Cerebellar nuclear complex (tissue), 1 donor: ENCODE data around the gene RAB19.

Source experiments
- DNase-seq, 2 experiments: peaks; one replicate each; lab custom pipeline; 2025; lab: John Stamatoyannopoulos, UW

Gene RAB19, protein sequence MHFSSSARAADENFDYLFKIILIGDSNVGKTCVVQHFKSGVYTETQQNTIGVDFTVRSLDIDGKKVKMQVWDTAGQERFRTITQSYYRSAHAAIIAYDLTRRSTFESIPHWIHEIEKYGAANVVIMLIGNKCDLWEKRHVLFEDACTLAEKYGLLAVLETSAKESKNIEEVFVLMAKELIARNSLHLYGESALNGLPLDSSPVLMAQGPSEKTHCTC

DNA sequence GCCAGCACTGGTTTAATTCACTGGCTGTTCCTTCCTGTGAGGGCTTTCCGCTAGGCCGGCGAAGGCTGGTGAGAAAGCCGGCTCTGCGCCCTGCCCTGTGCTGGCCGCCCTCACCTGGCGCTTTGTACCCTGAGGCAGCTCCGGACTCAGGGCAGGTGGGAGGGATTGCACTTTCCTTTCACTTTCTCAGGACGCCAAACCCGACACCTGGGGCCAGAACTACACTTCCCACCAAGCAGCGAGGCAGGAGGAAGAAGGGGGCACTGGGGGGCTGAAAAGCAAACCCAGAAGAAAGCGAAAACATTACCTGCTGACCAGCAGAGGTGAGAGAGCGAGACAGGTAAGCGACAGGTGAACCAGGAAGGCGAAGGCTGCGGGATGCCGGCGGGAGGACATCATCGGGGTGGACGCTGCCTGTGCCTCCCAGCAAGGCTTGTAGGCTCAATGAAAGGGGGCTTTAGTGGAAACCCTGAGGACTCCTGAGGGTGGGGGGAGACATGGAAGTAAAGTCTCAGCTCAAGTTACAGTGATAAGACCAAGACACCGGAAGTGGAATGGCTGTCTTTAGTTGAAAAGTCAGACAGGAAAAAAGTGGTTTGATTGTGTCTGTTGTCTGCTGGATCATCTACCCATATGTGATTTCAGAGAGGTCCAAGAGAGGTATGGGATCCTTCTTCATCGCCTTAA lies at the start of gene RAB19:
Gene RAB19 (plus strand): TSS at position 181 of the 687 bp plus-strand sequence. CDS start 3,589 bp downstream, outside the sequence.
- no peak for DNase-seq

DNA sequence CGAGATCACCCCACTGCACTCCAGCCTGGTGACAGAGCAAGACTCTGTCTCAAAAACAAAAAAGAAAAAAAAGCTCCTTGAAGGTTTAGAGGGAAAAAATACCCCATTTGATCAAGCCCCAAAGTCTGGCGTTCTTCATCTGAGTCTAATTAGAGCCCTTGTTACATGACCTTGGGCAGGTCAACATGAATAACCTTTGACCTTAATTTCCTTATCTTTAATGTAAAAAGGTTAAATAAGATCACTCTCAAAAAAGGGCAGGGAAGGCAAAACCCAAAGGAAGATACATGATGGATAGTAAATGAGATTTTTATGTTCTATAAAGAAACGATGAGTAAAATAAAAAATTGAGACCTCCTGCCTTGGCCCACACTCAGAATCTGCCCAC lies 45.8 kb upstream of the RAB19 start:
- DNase-seq: no peak

DNA sequence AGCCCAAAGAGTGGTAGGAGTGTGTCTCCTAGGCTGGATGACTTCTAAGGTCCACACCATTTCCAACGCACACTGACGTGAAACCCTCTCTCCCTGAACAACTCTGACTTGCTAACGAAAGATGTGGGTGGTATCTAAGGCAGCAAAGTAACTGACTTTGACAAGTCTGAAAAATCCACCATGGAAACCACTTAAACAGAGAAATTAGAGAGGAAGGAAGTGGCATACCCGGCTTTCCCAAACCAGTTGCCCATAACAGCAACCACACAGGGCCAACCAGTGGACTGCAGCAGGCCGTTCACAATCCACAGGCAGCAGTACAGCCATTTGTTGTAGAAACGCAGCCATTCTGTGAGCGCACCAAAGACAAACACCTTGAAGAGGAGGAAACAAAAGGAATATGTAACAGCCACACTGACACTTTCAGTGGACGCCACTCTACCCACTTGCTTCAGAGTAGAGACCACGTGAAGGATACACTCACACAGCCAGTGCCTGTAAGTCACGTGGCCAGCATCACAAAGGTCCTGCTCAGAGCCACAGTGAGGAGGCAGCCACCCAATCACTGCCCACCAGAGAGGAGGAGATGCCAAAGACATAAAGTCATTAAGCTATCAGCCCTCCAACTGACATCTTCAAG lies 45.3 kb upstream of the RAB19 start:
- no peak for DNase-seq

GRCh38 chr7:140360697-140361229 lies 43.1 kb upstream of the RAB19 start:
- no peak for DNase-seq

- DNase-seq: no peak
Observed at GRCh38 chr7:140364819-140365218, 39.0 kb upstream of the RAB19 start.

DNA sequence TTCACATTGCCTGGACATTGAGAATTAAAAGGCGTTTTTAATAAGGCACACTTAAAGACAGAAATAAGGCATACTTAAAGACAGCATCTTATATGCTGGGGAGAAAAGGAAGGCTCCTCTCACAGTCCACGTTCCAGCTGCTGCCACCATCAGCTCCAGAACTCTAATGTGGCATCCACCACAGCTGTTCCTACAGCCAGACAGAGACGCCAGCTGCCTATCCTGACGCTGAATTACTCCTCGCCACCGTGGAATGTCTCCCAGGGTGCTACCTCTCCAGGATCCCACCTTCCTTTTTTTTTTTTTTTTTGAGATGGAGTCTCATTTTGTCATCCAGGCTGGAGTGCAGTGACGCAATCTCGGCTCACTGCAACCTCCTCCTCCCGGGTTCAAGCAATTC lies 36.3 kb upstream of the RAB19 start:
- DNase-seq: no peak

- no peak for DNase-seq
Observed at GRCh38 chr7:140369294-140369693, 34.6 kb upstream of the RAB19 start.

- DNase-seq: no peak
Observed at GRCh38 chr7:140375323-140375722, 28.5 kb upstream of the RAB19 start.

DNA sequence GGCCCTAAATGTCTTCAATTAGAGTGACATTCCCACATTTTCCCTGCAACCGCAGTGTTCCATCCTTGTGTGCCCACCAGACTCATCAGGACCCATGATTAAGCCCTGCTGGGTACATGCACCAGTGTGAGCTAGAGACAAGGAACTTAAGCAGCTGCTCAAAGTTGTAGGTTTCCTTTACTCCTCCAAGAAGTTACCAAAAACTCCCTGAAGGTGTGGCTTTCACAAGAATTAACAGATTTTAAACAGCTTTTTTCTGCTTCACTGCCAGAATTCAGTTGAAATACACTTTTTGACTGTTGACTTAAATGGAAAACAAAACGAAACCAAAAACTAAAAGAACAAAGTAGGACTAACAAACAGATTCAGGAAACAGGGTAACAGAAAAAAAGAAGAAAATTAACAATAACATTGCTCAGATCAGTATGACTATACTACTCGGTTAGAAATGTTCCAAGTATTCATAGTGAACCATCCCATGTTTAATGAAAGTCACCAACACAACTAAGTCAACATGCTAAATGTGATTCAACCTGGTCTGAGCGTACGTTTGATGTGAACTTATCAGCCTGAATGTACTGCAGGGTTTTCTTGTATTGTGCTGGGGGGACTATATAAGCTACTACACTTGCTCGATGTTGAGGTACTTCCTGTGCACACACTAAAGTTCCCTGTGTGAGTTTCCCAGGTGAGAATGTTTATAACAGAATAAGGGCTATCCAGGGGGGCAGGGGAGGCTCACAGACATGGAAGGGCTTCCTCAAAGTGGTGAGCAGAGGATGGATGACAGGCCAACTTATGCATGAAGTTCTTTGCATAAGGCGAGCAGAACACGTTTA lies 27.7 kb upstream of the RAB19 start:
- no peak for DNase-seq

DNA sequence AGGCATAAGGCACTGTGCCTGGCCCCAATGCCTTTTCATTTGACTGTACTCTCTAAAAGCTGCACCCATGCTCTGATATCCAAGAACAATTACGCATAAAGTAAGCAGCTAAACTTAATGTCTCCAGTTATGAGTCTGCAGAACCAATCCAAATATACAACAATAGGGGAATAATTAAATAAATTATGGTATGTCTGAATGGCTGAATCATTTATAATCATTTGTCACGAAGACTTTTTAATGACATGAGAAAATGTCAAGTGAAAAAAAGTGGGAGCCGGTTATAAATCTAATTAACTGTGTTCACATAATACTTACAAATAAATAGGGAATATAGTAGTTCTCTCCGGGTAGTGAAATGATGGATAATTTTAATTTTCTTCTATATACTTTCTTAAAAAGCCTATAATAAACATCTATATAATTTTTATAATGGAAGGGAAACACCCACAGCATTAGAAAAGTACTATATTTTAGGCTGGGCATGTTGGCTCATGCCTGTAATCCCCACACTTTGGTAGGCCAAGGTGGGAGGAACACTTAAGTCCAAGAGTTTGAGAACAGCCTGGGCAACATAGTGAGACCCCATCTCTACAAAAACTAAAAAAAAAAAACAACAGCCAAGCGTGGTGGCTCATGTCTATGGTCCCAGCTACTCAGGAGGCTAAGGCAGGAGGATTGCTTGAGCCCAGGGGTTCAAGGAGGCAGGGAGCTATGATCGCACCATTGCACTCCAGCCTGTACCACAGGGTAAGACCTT lies 19.7 kb upstream of the RAB19 start:
- DNase-seq: no peak

DNA sequence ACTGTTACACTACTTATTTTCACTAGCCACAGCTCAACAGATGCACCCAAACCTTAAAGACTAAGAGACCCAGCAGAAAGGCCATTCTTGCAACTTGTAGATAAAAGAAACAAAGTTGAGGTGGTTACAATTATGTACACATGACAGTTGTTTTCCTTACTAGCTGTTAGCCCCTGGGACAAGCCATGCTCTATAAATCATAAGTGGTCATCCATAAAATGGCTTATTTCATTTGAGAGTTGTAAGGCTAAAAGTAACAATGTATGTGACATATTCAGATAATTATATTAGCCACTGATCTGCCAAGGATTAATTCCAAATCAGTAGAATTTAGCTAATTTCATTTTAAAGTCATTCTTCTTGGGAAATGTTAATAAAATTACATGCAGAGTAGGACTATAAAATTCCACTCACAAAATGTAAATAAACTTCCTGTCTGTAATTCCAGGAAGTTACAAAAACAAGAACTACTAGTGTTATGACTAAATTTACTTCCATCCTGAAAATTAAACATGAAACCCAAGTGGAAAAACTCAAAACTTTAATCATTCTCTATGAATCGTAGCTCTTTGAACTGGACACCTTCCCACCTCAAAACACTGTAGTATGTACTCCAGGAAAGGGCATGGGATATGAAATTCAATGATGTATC lies 18.8 kb upstream of the RAB19 start:
- no peak for DNase-seq

- DNase-seq: no peak
Observed at GRCh38 chr7:140389445-140389844, 14.4 kb upstream of the RAB19 start.

DNA sequence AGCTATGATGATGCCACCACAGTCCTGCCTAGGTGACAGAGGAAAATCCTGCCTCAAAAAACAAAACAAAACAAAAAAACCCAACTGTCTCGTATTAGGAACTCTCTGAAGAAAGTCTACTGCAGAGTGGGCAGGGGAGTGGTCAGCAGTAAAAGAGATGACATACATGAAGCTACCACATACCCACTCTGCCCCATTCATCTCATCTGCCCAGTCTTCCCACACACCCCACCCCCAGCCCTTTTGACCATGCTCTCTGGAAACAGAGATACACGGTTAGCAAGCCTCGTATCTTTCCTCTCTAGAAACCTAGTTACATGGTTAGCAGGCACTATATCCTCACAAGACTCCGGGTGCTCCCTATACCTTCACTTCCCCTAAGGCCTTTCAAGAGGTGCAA lies 13.8 kb upstream of the RAB19 start:
- DNase-seq: no peak

DNA sequence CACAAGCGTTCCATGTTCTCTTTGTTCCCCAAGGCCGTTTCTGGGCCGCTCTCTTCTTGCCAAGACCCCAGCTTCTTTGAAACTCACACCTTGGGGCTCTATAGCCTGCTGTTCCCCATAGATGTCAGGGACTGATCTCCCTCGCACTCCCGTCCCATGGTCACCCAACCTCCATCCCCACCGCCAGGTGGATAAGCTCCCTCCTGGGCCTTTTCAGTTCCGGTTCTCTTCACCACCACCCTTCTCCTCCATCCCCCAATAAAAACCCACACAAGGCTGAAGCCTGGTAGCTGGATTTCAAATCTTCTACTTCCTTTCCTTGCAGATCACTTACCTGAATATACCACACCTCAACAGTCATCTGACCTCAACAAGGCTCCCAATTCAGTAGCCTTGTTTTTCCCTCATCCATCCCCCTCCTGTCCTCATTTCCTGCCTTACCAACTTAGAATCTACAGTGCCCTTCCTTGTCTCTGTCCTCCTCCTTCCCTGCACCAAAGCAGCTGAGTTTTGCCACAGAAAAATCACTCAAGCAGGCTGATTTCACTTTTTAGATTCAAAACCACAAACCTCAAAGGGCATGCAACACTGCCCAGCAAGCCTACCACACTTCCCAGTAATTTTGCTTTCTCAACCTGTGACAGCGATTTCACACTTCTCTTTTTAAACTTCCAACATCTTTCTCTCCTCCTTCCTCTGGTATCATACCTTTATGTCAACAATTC lies 13.2 kb upstream of the RAB19 start:
- DNase-seq: no peak

DNA sequence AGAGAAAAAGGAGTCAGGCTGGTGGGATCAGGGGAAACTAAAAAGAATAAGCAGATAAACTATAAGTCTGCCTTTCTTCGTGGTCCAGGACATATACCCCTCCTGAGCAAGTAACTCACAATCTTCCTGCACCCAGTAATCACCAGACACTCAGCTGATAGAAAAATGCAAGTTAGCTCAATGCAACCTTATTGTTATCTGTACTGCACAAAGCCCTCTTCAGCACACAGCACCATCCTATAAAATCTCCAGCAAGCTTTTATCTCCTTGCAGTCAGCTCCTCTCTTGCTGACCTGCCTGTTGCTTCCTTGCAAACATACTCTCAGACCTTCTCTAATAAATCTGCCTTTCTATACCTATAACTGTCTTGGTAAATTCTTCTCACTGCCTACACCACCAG lies 12.2 kb upstream of the RAB19 start:
- DNase-seq: no peak

- DNase-seq: no peak
Observed at GRCh38 chr7:140393756-140394306, 10.0 kb upstream of the RAB19 start.

- peak; percentile 39 to 46 for DNase-seq
Observed at GRCh38 chr7:140397784-140398750, 5.8 kb upstream of the RAB19 start, which contains the start of gene SLC37A3. Gene SLC37A3, minus strand, starts transcription at chr7:140398530. Its CDS starts 16,004 bp downstream, at chr7:140382526.

DNA sequence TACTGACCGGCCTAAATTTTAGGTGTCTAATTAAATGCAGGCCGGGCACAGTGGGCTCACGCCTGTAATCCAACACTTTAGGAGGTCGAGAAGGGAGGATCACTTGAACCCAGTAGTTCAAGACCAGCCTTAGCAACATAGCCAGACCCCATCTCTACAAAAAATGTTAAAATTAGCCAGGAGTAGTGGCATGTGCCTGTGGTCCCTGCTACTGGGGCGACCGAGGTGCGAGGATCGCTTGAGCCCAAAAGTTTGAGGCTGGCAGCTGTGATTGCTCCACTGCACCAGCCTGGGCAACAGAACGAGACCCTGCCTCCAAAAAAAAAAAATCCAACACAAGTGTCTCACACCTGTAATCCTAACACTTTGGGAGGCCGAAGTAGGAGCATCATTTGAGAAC lies 5.0 kb upstream of the RAB19 start:
- DNase-seq: no peak

DNA sequence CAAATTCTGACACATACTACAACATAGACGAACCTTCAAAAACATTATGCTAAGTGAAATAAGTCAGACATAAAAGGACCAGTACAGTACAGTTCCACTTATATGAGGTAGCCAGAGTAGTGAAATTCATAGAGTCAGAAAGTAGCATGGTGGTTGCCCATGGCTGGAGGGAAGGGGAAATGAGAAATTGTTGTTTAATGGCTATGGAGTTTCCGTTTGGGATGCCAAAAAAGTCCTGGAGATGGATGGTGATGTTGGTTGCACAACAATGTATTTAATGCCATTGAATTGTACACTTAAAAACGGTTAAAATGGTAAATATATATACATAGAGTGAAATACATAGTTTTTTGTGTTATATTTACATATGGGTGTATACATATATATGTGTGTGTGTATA lies 3.5 kb upstream of the RAB19 start:
- no peak for DNase-seq
